GM12878 (cell line): Measurements from ENCODE around the gene DDX49. TPM values are rescaled to one million over a fixed set of nuclear protein-coding genes. Genes with fewer than 3 reads are reported as not detected.

Source experiments
- ATAC-seq: fragments of 200-7000 bp; cut with Tn5 transposase; 3 replicates; pipeline ENCODE4 v1.9.1; 2020; ENCODE audit warnings: mild to moderate bottlenecking, moderate library complexity
- BruUV-seq: library from RNA; stranded (reverse); fragments of 400-500 nt; replicated peaks from 2 replicates; lab custom pipeline; 2021; lab: Mats Ljungman, UMichigan
- CTCF ChIA-PET: fragments of 300-600 bp; sonication (Branson Sonifier 250); formaldehyde crosslinking; extraction: SDS; loops from one replicate; lab custom pipeline; 2021; ENCODE audit warnings: inconsistent platforms; lab: Yijun Ruan, JAX
- POLR2A ChIA-PET: fragments of 350-600 bp; formaldehyde crosslinking; extraction: SDS; loops from one replicate; lab custom pipeline; 2021; ENCODE audit warnings: inconsistent platforms; lab: Charles Lee
- RAD21 ChIA-PET: fragments of 300-600 bp; sonication (Branson Sonifier 250); formaldehyde crosslinking; loops from one replicate; lab custom pipeline; 2023; ENCODE audit warnings: antibody characterized with exemption; ENCODE audit not compliant: unreplicated experiment; lab: Charles Lee
- SMC1A ChIA-PET: fragments of 300-600 bp; sonication (Branson Sonifier 250); formaldehyde crosslinking; loops from one replicate; lab custom pipeline; 2023; ENCODE audit not compliant: unreplicated experiment, uncharacterized antibody; lab: Charles Lee
- DNase-seq: peaks from one replicate; pipeline ENCODE4 v3.0.0-alpha.2; 2011; ENCODE audit warnings: low read depth, low spot score
- FAIRE-seq: peaks from 3 replicates; lab custom pipeline; 2011; peaks lifted over from hg19 to GRCh38; lab: Jason Lieb, UNC
- H2AFZ ChIP-seq: 2 replicates; pipeline ENCODE4 v1.6.0; 2011; ENCODE audit warnings: low read depth, low read length, control low read depth; ENCODE audit not compliant: control insufficient read depth
- H3K27ac ChIP-seq: 2 replicates; pipeline ENCODE4 v1.5.1; 2011; ENCODE audit warnings: control low read depth; ENCODE audit not compliant: control insufficient read depth, insufficient read depth
- H3K27me3 ChIP-seq, 2 experiments: replicated peaks in 1 of 2; 2 replicates each; pipeline versions ENCODE4 v1.6.0 to v1.6.1; 2011; ENCODE audit warnings: low read length in 1 of 2; ENCODE audit not compliant: control insufficient read depth in 2 of 2, insufficient read depth in 2 of 2
- H3K36me3 ChIP-seq, 2 experiments: 2 replicates each; pipeline ENCODE4 v1.5.1; 2011; ENCODE audit warnings: low read length in 1 of 2; ENCODE audit not compliant: control insufficient read depth in 2 of 2, insufficient read depth in 2 of 2
- H3K4me1 ChIP-seq: 2 replicates; pipeline ENCODE4 v1.6.1; 2011; ENCODE audit warnings: mild to moderate bottlenecking, low read length, moderate library complexity, mixed read lengths; ENCODE audit not compliant: control insufficient read depth, insufficient read depth
- H3K4me2 ChIP-seq: 2 replicates; pipeline ENCODE4 v1.6.0; 2011; ENCODE audit warnings: control low read depth; ENCODE audit not compliant: control insufficient read depth, insufficient read depth
- H3K4me3 ChIP-seq: fragments of 200-600 bp; sonication (generic); 2 replicates; pipeline ENCODE4 v1.5.1; 2016
- H3K79me2 ChIP-seq: 2 replicates; pipeline ENCODE4 v1.6.0; 2011; ENCODE audit warnings: low read length; ENCODE audit not compliant: control insufficient read depth, insufficient read depth
- H3K9ac ChIP-seq: 2 replicates; pipeline ENCODE4 v1.8.0; 2011; ENCODE audit warnings: low read length, control low read depth, mixed read lengths; ENCODE audit not compliant: control insufficient read depth, insufficient read depth
- H3K9me3 ChIP-seq: replicated peaks from 3 replicates; pipeline ENCODE4 v1.5.1; 2011; ENCODE audit warnings: mild to moderate bottlenecking, low read length; ENCODE audit not compliant: control insufficient read depth, insufficient read depth
- H4K20me1 ChIP-seq: 2 replicates; pipeline ENCODE4 v1.6.0; 2011; ENCODE audit not compliant: control insufficient read depth, insufficient read depth
- IRF5 ChIP-seq: fragments of 450-650 bp; IDR thresholded peaks from 2 replicates; pipeline ENCODE4 v1.6.1; 2017; ENCODE audit warnings: borderline replicate concordance
- JUNB ChIP-seq: IDR thresholded peaks from 2 replicates; pipeline ENCODE4 v1.6.1; 2016; ENCODE audit warnings: antibody characterized with exemption, mild to moderate bottlenecking
- MYC ChIP-seq: IDR thresholded peaks from 2 replicates; pipeline ENCODE4 v1.6.1; 2011; ENCODE audit warnings: mild to moderate bottlenecking, low read length, moderate library complexity, inconsistent platforms; ENCODE audit not compliant: insufficient read depth, insufficient replicate concordance, insufficient read length, severe bottlenecking
- NFXL1 ChIP-seq: fragments of 450-650 bp; IDR thresholded peaks from 2 replicates; pipeline ENCODE4 v1.6.1; 2017; ENCODE audit warnings: antibody characterized with exemption, mild to moderate bottlenecking, borderline replicate concordance
- SIN3A ChIP-seq: IDR thresholded peaks from 2 replicates; pipeline ENCODE4 v1.6.1; 2012; ENCODE audit warnings: low read depth, low read length, improper control_type of control experiment
- WGBS: methylation state at CpG from one replicate; pipeline ENCODE4 v1.1.6; 2016; ENCODE audit warnings: low lambda C conversion rate; ENCODE audit not compliant: insufficient replicate concordance, insufficient coverage; ENCODE audit errors: missing lambda C conversion rate; 5-methylcytosine and 5-hydroxymethylcytosine counted together
- in situ Hi-C: fragments of 300-500 bp; cut with MboI; formaldehyde crosslinking; loops from 9 replicates; pipeline ENCODE4 v1.14.3; 2018; ENCODE audit warnings: mixed read lengths
- intact Hi-C: fragments of 100-400 bp; cut with micrococcal nuclease; formaldehyde crosslinking; loops from one replicate; pipeline ENCODE4 v1.14.2; 2022; ENCODE audit not compliant: unreplicated experiment
- polyA plus RNA-seq, 11 experiments: library from polyadenylated mRNA; depleted of rRNA in 4 of 11; unstranded in 6 of 11; stranded (reverse) in 5 of 11; fragments of >200 nt; fragmentation: Nextera tagmentation in 4 of 11; fragmentation: Illumina TruSeq in 1 of 11; extraction: Ambion mirVana in 4 of 11; extraction: Trizol in 1 of 11; gene quantifications; 1 replicate in 1 of 11; 2 replicates in 10 of 11; pipeline versions ENCODE4 v1.2.1 to v1.2.3, GENCODE V29; 2011 to 2016; ENCODE audit warnings: inconsistent platforms in 2 of 11, missing spikeins in 2 of 11, low read depth in 1 of 11
- total RNA-seq, 4 experiments: library from RNA; depleted of rRNA in 3 of 4; stranded (reverse); fragments of >200 nt in 3 of 4; fragmentation: Illumina TruSeq in 1 of 4; extraction: Trizol in 1 of 4; gene quantifications; 2 replicates each; pipeline versions ENCODE4 v1.2.1 to v1.2.3, GENCODE V29; 2013 to 2021

DDX49 gene
- total and polyA plus RNA-seq, 10 of the 15 experiments (the other 5 are each of a cell fraction or from before 2014, with no cell fraction given), result 0.58 to 102 (median 48.1) TPM

- H3K79me2 ChIP-seq, result no peaks in the 10 kb centered on the region
- POLR2A ChIA-PET, result no interaction called here
- no peak for TF ChIP-seq MYC
- no peak for TF ChIP-seq JUNB
- no peak for TF ChIP-seq IRF5
- TF ChIP-seq SIN3A, result no peak
- no peak for TF ChIP-seq NFXL1
- TF ChIP-seq, all 136 proteins: peak for 0
- intact Hi-C loops, result no loop called here
- DNase-seq, result no peak
- 90% methylated on average over 6 of the region's 13 CpGs for WGBS
- no peak overlapping the region for H2AFZ ChIP-seq
- no peaks in the 10 kb centered on the region for H3K36me3 ChIP-seq
- no peak for FAIRE-seq
- ATAC-seq, result peak; percentile 72
- no peaks in the 10 kb centered on the region for H3K27me3 ChIP-seq
- no peak overlapping the region for H3K4me2 ChIP-seq
- H3K9ac ChIP-seq, result no peak overlapping the region
- H3K4me1 ChIP-seq, result no peaks in the 10 kb centered on the region
- no peak overlapping the region for H3K4me3 ChIP-seq
- RAD21 ChIA-PET, result no interaction called here
- SMC1A ChIA-PET, result interaction anchor here (1.3 kb wide), 1 partner anchor 360 kb away, joined by 3 read pairs; no protein-coding TSS in a partner anchor
- no peaks in the 10 kb centered on the region for H4K20me1 ChIP-seq
- in situ Hi-C loops, result no loop called here
- CTCF ChIA-PET, result no interaction called here
- no peak overlapping the region for H3K27ac ChIP-seq
- H3K9me3 ChIP-seq, result no peaks in the 10 kb centered on the region
- no TSS peak for BruUV-seq
Measured at GRCh38 chr19:18879579-18880373, 39.7 kb upstream of the DDX49 start.
